ENCODE measurements around the gene RPL37A.

DNA sequence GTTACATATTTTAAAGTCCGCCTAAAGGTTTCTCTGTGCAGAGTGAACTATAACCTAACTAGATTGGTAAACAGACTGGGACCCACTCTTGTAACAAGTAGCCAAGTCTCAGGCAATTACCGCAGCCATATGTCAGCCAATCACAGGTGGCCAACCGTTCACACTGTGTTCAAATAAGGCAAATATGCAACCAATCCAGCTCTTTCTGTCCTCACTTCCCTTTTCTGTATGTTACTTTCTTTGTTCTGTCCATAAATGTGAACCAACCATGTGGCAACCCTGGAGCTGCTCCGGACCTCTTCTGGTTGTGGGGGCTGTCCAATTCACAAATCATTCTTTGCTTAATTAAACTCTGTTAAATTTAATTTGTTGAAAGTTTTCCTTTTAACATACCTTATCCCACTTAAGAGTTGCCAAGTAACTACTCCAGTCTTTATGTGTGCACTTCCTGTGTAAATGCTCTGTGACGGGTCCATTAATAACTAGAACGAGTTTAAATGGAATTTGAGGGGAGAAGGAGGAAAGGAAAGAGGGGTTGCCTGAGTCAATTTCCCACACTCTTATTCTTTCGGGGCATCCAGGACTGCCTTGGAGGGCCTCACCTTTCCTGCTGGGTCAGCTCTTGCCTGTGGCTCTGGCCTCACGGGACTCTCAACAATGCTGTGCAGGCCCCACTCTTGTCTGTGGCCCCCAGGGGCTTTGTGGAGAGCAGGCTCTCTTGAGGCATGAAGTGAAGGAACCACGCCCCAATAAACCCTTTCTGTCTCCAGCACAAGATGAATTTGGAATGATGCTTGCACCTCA lies 6.6 kb upstream of the RPL37A start:
- TF ChIP-seq, protein P1, sequence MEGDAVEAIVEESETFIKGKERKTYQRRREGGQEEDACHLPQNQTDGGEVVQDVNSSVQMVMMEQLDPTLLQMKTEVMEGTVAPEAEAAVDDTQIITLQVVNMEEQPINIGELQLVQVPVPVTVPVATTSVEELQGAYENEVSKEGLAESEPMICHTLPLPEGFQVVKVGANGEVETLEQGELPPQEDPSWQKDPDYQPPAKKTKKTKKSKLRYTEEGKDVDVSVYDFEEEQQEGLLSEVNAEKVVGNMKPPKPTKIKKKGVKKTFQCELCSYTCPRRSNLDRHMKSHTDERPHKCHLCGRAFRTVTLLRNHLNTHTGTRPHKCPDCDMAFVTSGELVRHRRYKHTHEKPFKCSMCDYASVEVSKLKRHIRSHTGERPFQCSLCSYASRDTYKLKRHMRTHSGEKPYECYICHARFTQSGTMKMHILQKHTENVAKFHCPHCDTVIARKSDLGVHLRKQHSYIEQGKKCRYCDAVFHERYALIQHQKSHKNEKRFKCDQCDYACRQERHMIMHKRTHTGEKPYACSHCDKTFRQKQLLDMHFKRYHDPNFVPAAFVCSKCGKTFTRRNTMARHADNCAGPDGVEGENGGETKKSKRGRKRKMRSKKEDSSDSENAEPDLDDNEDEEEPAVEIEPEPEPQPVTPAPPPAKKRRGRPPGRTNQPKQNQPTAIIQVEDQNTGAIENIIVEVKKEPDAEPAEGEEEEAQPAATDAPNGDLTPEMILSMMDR (IDR thresholded peaks at IDR 0.05), result no peak
- no peak for TF ChIP-seq POLR2A (IDR thresholded peaks at IDR 0.05)
